ENCODE data around the gene NHERF2. TPM values are rescaled to one million over a fixed set of nuclear protein-coding genes. Genes with fewer than 3 reads are reported as not detected.

The NHERF2 gene
- total RNA-seq, 3 donors from 2014 or later: 2.0 to 4.4 (median 2.0) TPM

DNA sequence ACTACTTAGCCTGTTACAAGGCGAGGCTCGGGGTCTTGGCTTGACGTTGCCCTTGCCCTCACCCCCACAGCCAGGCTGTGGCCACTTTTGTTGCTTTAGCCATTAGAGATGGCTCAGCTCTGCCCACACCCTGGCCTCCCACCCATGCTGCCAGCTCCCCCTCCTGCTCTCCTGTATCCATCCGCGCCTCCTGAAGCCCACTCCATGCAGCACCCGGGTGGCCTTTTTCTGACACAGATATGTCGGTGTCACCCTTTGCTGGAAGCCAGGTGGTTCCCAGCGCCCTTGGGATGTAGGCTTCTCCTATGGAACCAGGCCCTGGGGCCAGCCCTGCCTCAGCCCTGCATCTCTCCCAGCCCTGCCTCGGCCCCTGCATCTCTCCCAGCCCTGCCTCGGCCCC, 30.7 kb downstream of the NHERF2 start:
- DNase-seq (no peak), ATAC-seq (no peak)
- Mint-ChIP-seq H3K4me3 (no peak overlapping the region), H3K4me1 (ENCODE audit: low read depth) (no peaks in the 10 kb centered on the region), H3K36me3 (ENCODE audit: insufficient read depth) (peaks cover 5% of the 10 kb centered on the region), H3K9me3 (no peaks in the 10 kb centered on the region), H3K27me3 (ENCODE audit: low read depth) (no peaks in the 10 kb centered on the region)

GRCh38 chr16:2058420-2058819, 31.7 kb downstream of the NHERF2 start:
- Mint-ChIP-seq H3K36me3 (ENCODE audit: insufficient read depth) (peaks cover 6% of the 10 kb centered on the region), H3K4me3 (no peak overlapping the region), H3K9me3 (no peaks in the 10 kb centered on the region), H3K27me3 (ENCODE audit: low read depth) (no peaks in the 10 kb centered on the region), H3K4me1 (ENCODE audit: low read depth) (no peaks in the 10 kb centered on the region)
- ATAC-seq: no peak
- DNase-seq: no peak

DNA sequence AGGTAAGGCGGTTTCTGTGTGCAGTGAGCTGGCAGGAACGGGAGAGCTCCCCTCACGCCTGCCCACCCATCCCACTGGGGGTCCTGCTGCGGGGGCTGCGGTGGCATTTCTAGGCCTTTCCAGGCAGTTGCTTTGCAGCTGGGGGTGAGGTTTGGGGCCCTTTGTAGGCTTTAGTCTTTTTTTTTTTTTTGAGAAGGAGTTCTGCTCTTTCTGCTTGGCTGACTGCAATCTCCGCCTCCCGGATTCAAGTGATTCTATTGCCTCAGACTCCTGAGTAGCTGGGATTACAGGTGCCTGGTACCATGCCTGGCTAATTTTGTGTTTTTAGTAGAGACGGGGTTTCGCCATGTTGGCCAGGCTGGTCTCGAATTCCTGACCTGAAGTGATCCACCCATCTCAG, 32.2 kb downstream of the NHERF2 start:
- H3K4me3 Mint-ChIP-seq: no peak overlapping the region
- H3K4me1 Mint-ChIP-seq (ENCODE audit: low read depth): no peaks in the 10 kb centered on the region
- peaks cover 10% of the 10 kb centered on the region for H3K36me3 Mint-ChIP-seq (ENCODE audit: insufficient read depth)
- ATAC-seq (no peak), DNase-seq (no peak)
- no peaks in the 10 kb centered on the region for H3K9me3 Mint-ChIP-seq
- H3K27me3 Mint-ChIP-seq (ENCODE audit: low read depth): no peaks in the 10 kb centered on the region

DNA sequence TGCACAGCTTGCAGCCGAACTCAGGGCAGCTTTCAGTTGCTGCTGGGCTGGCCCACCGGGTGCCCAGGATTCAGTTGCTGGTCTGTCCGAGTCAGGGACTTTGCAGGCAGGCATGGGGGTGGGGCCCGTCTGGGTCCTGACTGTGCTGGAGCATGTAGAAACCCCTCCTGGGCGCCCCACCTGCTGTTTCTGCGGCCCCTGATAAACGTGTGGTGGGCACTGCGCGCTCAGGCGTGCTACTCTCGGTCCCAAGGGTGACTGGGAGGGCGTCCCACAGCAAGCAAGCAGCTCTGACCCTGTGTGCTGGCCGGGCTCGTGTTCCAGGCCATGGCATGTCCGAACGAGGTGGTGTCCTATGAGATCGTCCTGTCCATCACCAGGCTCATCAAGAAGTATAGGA, 33.6 kb downstream of the NHERF2 start:
- no peak overlapping the region for H3K4me3 Mint-ChIP-seq
- no peaks in the 10 kb centered on the region for H3K4me1 Mint-ChIP-seq (ENCODE audit: low read depth)
- no peaks in the 10 kb centered on the region for H3K27me3 Mint-ChIP-seq (ENCODE audit: low read depth)
- no peak for DNase-seq
- no peak for ATAC-seq
- H3K9me3 Mint-ChIP-seq: no peaks in the 10 kb centered on the region
- peaks cover 10% of the 10 kb centered on the region for H3K36me3 Mint-ChIP-seq (ENCODE audit: insufficient read depth)

DNA sequence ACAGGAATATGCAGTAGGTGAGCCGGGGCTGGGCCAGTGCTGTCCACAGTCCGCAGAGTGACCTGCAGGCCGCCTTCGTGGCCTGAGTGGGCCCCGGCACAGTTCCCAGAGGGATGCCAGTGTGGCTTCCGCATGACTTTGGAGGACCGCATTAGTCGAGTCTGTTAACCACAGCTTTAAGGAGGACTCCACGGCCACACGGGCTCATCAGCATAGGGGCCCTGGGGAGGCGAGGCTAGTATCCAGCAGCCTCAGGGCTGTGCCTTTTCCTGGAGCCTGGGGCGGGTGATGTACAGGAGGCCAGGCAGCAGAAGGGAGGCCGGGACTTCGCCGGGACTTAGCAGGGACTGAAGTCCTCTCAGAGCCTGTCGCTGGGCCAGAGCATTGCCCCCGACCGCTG, 34.3 kb downstream of the NHERF2 start:
- ATAC-seq (no peak), DNase-seq (no peak)
- no peaks in the 10 kb centered on the region for H3K27me3 Mint-ChIP-seq (ENCODE audit: low read depth)
- no peak overlapping the region for H3K4me3 Mint-ChIP-seq
- no peaks in the 10 kb centered on the region for H3K9me3 Mint-ChIP-seq
- H3K36me3 Mint-ChIP-seq (ENCODE audit: insufficient read depth): peaks cover 12% of the 10 kb centered on the region
- no peaks in the 10 kb centered on the region for H3K4me1 Mint-ChIP-seq (ENCODE audit: low read depth)

DNA sequence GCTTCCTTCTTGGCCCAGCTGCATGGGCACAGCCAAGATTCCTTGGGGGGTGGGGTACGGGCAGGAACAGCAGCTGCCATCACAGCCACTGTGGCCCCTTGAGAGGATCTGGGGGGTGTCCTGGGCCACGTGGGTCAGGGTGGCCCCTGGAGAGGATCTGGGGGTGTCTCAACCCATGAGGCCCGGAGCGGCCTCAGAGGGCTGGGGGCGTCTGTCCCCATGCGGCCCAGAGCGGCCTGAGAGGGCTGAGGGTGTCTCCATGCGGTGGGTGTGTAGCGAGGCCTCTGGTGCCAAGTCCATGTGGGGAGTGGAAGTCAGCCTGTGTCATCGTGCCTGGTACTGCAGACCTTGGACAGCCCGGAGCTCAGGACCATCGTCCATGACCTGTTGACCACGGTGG, 34.8 kb downstream of the NHERF2 start:
- Mint-ChIP-seq H3K36me3 (ENCODE audit: insufficient read depth) (peaks cover 16% of the 10 kb centered on the region), H3K27me3 (ENCODE audit: low read depth) (no peaks in the 10 kb centered on the region), H3K9me3 (no peaks in the 10 kb centered on the region), H3K4me1 (ENCODE audit: low read depth) (no peaks in the 10 kb centered on the region), H3K4me3 (no peak overlapping the region)
- ATAC-seq: no peak
- DNase-seq: no peak

DNA sequence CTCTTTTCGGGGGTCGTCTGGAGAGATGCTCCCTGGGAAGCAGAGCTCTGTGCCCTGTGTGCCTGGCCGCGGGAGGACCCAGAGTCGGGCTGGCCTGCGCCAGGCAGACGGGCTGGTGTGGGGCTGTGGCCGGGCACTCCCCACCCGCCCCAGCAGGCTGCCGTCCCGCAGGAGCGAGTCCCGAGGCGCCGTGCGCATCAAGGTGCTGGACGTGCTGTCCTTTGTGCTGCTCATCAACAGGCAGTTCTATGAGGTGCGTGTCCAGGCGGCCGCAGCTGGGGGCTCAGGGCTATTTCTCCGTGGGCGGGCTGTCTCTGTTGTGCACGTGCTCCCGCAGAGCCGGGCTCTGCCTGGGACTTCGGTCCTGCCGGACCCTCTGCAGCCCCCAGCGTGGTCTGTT, 36.1 kb downstream of the NHERF2 start:
- ATAC-seq: no peak
- Mint-ChIP-seq H3K9me3 (no peaks in the 10 kb centered on the region), H3K4me3 (no peak overlapping the region), H3K36me3 (ENCODE audit: insufficient read depth) (peaks cover 17% of the 10 kb centered on the region), H3K4me1 (ENCODE audit: low read depth) (no peaks in the 10 kb centered on the region), H3K27me3 (ENCODE audit: low read depth) (no peaks in the 10 kb centered on the region)
- DNase-seq: no peak

GRCh38 chr16:2063861-2064260, 37.2 kb downstream of the NHERF2 start:
- peaks cover 23% of the 10 kb centered on the region for H3K36me3 Mint-ChIP-seq (ENCODE audit: insufficient read depth)

GRCh38 chr16:2064368-2064945, 37.8 kb downstream of the NHERF2 start:
- no peak for DNase-seq
- Mint-ChIP-seq H3K9me3 (no peaks in the 10 kb centered on the region), H3K4me1 (ENCODE audit: low read depth) (no peaks in the 10 kb centered on the region), H3K4me3 (no peak overlapping the region), H3K36me3 (ENCODE audit: insufficient read depth) (peaks cover 25% of the 10 kb centered on the region), H3K27me3 (ENCODE audit: low read depth) (no peaks in the 10 kb centered on the region)
- no peak for ATAC-seq

More at GRCh38 chr16:2063861-2064260, 37.2 kb downstream of the NHERF2 start:
- DNase-seq (no peak), ATAC-seq (no peak)
- Mint-ChIP-seq H3K9me3 (no peaks in the 10 kb centered on the region), H3K4me1 (ENCODE audit: low read depth) (no peaks in the 10 kb centered on the region), H3K4me3 (no peak overlapping the region), H3K27me3 (ENCODE audit: low read depth) (no peaks in the 10 kb centered on the region)

- Mint-ChIP-seq H3K9me3 (no peaks in the 10 kb centered on the region), H3K36me3 (ENCODE audit: insufficient read depth) (peaks cover 25% of the 10 kb centered on the region), H3K27me3 (ENCODE audit: low read depth) (no peaks in the 10 kb centered on the region), H3K4me1 (ENCODE audit: low read depth) (no peaks in the 10 kb centered on the region), H3K4me3 (no peak overlapping the region)
- DNase-seq: no peak
- ATAC-seq: no peak
Observed at GRCh38 chr16:2066139-2066538, 39.4 kb downstream of the NHERF2 start.

- Mint-ChIP-seq H3K4me1 (ENCODE audit: low read depth) (no peaks in the 10 kb centered on the region), H3K4me3 (no peak overlapping the region), H3K9me3 (no peaks in the 10 kb centered on the region), H3K36me3 (ENCODE audit: insufficient read depth) (peaks cover 25% of the 10 kb centered on the region), H3K27me3 (ENCODE audit: low read depth) (no peaks in the 10 kb centered on the region)
- ATAC-seq (no peak), DNase-seq (no peak)
Observed at GRCh38 chr16:2070576-2071453, 44.1 kb downstream of the NHERF2 start.

- H3K4me3 Mint-ChIP-seq: no peak overlapping the region
- no peaks in the 10 kb centered on the region for H3K27me3 Mint-ChIP-seq (ENCODE audit: low read depth)
- H3K4me1 Mint-ChIP-seq (ENCODE audit: low read depth): no peaks in the 10 kb centered on the region
- peaks cover 19% of the 10 kb centered on the region for H3K36me3 Mint-ChIP-seq (ENCODE audit: insufficient read depth)
- DNase-seq (no peak), ATAC-seq (no peak)
- no peaks in the 10 kb centered on the region for H3K9me3 Mint-ChIP-seq
Observed at GRCh38 chr16:2071454-2072202, 44.9 kb downstream of the NHERF2 start.

DNA sequence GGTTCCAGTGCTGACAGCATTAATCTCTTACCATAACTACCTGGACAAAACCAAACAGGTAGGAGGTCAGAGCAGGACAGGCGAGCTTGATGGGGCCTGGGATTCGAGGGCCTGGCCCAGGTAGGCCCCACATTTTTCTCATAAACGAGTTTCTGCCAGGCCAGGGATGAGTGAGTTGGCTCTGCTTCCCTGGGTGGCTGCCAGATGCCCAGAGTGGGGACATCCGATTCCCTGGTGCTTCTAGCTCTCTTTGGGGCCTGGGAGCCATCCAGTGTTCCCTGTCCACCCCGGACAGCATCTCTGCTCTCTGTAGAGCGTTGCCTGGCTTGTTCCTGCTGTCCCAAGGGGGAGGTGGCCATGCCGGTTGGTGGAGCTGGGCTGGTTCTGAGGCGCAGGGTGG, 46.2 kb downstream of the NHERF2 start:
- Mint-ChIP-seq H3K4me3 (no peak overlapping the region), H3K36me3 (ENCODE audit: insufficient read depth) (peaks cover 19% of the 10 kb centered on the region), H3K4me1 (ENCODE audit: low read depth) (no peaks in the 10 kb centered on the region), H3K9me3 (no peaks in the 10 kb centered on the region), H3K27me3 (ENCODE audit: low read depth) (no peaks in the 10 kb centered on the region)
- no peak for DNase-seq
- no peak for ATAC-seq

DNA sequence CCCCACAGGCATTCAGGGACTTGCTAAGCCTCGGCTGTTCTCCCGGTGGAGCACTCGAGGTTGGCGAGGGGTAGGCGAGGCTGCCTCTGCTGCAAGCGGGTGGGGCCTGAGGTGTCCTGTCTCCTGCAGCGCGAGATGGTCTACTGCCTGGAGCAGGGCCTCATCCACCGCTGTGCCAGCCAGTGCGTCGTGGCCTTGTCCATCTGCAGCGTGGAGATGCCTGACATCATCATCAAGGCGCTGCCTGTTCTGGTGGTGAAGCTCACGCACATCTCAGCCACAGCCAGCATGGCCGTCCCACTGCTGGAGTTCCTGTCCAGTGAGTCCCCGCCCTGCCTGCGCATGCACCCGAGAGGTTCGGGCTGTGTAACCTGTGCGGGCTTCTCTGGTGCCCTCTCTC, 47.4 kb downstream of the NHERF2 start:
- no peak for ATAC-seq
- H3K4me1 Mint-ChIP-seq (ENCODE audit: low read depth): no peaks in the 10 kb centered on the region

More for the DNA sequence above, 47.4 kb downstream of the NHERF2 start:
- H3K4me3 Mint-ChIP-seq: no peak overlapping the region
- no peaks in the 10 kb centered on the region for H3K9me3 Mint-ChIP-seq
- H3K36me3 Mint-ChIP-seq (ENCODE audit: insufficient read depth): peaks cover 11% of the 10 kb centered on the region
- H3K27me3 Mint-ChIP-seq (ENCODE audit: low read depth): no peaks in the 10 kb centered on the region
- DNase-seq: no peak
